GM12865 (cell line): ENCODE data around the gene SORCS2.

Experiments
- DNase-seq: peaks from one replicate; pipeline ENCODE4 v3.0.0; 2010; ENCODE audit warnings: low read depth
- H3K4me3 ChIP-seq: 2 replicates; pipeline ENCODE4 v1.5.1; 2011; ENCODE audit warnings: mild to moderate bottlenecking, low read depth, low read length, control low read depth
- TF ChIP-seq, protein P1 (sequence below): IDR thresholded peaks from 2 replicates; pipeline ENCODE4 v1.5.1; 2011; ENCODE audit warnings: low read length, control low read depth, low read depth, inconsistent platforms; ENCODE audit not compliant: insufficient read depth; ENCODE audit errors: missing control alignments

SORCS2 gene

DNA sequence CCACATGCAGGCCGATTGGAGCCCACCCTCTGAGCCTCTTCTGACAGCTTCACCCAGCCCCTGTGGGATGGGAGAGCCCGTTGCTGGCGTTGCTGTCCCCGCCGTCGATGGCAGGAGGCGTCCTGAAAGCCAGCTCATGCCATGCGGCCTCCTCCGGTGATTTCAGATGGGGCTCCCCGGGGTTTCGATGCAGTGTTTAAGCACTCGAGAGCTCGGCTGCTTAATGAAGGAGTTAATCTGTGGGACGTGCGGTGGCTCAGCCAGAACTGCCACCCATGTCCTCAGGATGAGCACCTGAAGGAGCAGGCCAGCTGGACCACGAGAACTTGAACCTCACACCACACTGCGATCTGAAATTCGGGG is 95.6 kb downstream of the SORCS2 start:
- DNase-seq = no peak
- TF ChIP-seq, protein P1, sequence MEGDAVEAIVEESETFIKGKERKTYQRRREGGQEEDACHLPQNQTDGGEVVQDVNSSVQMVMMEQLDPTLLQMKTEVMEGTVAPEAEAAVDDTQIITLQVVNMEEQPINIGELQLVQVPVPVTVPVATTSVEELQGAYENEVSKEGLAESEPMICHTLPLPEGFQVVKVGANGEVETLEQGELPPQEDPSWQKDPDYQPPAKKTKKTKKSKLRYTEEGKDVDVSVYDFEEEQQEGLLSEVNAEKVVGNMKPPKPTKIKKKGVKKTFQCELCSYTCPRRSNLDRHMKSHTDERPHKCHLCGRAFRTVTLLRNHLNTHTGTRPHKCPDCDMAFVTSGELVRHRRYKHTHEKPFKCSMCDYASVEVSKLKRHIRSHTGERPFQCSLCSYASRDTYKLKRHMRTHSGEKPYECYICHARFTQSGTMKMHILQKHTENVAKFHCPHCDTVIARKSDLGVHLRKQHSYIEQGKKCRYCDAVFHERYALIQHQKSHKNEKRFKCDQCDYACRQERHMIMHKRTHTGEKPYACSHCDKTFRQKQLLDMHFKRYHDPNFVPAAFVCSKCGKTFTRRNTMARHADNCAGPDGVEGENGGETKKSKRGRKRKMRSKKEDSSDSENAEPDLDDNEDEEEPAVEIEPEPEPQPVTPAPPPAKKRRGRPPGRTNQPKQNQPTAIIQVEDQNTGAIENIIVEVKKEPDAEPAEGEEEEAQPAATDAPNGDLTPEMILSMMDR = no peak

DNA sequence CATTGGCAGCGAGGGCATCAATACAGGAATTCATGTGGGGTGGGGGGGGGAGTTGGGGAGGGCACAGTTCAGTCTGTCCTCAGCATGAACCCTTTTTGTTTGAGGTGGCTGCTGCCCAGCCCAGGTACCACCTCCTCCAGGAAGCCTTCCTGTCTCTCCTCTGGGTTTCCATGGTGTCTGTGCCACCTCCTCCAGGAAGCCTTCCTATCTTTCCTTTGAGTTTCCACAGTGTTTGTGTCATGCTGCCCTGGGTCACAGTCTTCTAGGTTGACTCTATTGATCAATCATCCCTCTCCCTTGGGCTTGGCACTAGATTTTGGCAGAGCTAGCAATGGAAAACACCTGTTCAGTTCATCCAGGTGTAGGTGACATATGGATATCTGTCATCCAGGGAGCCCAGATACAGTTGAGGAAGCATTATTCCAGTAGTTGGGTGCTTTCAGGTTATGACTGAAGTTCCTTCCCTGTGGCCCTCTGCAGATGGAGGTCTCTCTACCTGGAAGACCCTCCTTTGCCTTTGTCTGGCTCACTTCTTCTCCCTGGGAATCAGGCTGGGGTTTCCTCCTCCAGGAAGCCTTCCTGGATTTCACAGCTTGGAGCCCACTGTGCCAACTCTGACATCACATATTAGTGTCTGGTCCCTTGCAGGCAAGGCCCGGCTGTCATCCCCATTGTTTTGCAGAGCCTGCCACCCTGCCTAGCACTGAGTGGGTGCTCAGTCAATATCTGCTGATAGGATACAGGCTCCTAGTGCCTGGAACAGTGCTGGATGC is 96.6 kb downstream of the SORCS2 start:
- no peak overlapping the region for H3K4me3 ChIP-seq
- TF ChIP-seq, protein P1 = no peak

More for the DNA sequence above, 95.6 kb downstream of the SORCS2 start:
- H3K4me3 ChIP-seq = no peak overlapping the region

DNA sequence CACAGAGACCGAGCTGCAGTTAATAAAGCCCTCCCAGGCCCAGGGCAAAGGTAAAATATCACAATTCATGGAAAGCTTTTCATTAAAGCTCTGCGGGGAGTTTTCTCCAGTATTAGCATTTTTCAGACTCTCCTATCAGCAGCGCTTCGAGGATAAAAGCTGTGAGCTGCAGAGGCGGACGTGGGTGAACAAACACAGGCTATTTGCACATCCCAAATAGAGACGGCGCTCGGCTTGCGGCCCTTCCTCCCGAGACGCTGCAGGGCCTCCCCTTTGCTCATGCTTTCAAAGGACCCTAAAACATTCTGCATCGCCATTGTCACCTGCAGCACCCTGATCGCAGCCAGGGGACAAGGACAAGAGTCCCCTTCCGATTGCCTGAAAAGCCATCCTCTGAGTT is 97.3 kb downstream of the SORCS2 start:
- no peak overlapping the region for H3K4me3 ChIP-seq
- TF ChIP-seq, protein P1 = no peak

More for the DNA sequence above, 96.6 kb downstream of the SORCS2 start:
- no peak for DNase-seq

DNA sequence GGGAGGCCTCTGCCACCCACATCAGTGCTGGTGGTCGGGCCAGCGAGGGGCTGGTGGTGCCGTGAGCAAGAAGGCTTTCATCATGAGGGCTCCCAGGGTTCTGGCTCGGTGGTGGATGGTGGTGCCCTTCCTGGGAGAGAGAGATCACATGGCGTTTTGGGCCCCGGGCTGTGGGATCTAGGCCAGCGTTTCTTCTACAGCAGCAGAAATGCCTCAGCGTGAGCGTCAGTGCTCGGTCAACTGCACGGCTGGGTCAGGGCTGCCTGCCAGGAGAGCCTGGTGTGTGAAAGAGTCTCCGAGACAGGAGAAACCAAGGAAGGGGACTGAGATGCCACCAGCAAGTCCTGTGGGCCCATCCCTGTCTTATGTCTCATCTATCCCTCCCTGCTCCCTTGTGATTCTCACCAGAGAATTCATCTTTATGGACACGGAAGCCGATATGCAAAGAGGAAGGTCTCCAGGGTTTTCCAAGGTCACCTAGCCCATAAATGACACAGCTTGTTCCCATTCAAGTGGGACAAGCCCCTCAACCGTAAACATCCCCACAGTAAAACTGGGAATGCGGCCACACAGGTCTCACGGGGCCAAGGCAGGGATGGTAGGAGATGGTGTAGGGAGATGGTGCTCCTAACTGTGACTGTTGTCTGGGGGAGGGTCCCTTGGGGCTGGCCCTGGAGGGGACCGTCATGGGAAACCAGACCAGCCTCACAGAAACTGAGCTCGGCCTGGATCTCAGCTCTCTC is 99.2 kb downstream of the SORCS2 start:
- no peak overlapping the region for H3K4me3 ChIP-seq
- TF ChIP-seq, protein P1 = no peak
- DNase-seq = no peak

More for the DNA sequence above, 97.3 kb downstream of the SORCS2 start:
- no peak for DNase-seq

DNA sequence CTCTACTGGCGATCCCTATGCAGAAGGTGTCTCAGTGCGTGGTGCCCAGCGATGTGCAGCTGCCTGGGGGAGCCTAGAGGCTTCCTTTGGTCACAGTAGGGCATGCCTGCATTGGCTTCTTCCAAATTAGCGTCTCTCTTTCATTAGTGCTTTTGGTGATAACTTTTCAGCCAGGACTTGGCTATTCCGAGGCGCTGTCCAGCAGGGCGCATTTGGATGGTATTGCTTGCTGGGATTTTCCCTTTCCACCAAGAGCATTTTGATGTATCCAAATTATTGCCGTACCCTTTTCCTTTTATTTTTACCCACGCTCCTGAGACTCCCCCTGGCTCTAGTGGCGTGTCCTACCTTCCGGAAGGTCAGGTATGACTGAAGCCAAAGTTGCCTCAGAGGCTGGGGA is 101.4 kb downstream of the SORCS2 start:
- TF ChIP-seq, protein P1 = no peak
- no peak overlapping the region for H3K4me3 ChIP-seq
- DNase-seq = no peak

DNA sequence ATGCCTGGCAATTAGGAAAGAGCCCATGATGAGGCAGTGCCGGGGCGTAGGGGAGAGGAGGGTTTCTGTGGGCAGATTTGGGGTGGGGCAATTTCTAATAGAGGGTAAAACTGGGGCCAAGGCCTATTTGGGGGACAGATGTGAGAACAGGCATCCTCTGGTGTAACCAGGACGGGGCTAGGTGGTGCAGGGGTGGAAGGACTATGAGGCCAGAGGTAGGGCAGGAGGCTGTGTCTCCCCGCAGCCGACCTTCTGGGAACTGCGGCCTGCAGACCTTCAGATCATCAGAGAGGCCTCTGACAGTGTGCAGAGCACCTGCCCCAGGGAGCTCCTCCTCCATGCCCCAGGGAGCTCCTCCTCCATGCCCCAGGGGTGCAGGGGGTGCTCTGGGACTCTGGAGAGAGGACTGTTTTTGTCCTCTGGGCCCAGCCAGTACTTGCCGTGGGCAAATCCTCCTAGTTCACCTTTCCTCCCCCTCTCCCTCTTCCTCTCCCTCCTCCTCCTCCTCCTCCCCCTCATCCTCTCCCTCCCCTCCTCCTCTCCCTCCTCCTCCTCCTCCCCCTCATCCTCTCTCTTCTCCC is 101.9 kb downstream of the SORCS2 start:
- no peak for DNase-seq
- TF ChIP-seq, protein P1 = no peak
- no peak overlapping the region for H3K4me3 ChIP-seq
